ENCODE measurements around the gene LPCAT3.
"Not testable (repeated sequence)": the region's sequence is repeated elsewhere in the genome, so short reads cannot be mapped to it uniquely, and the experiment has no call there.

Gene LPCAT3

DNA sequence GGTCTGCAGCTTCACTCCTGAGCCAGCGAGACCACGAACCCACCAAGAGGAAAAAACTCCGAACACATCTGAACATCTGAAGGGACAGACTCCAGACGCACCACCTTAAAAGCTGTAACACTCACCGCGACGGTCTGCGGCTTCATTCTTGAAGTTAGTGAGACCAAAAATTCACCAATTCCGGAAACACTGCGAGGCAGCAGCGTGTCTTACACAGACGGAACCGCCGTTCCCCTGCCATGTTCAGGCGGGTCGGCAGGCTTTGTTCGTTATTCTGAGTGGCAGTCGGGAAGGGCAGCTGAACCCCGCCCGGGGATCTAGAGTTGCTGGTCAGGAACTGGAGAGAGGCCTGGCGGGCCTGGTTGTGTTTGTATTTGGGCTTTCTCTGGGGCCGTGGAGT, 20.3 kb upstream of the LPCAT3 start:
- DNase-seq (ENCODE audit: extremely low read depth in 1 of 2, low read depth in 1 of 2): no peak

DNA sequence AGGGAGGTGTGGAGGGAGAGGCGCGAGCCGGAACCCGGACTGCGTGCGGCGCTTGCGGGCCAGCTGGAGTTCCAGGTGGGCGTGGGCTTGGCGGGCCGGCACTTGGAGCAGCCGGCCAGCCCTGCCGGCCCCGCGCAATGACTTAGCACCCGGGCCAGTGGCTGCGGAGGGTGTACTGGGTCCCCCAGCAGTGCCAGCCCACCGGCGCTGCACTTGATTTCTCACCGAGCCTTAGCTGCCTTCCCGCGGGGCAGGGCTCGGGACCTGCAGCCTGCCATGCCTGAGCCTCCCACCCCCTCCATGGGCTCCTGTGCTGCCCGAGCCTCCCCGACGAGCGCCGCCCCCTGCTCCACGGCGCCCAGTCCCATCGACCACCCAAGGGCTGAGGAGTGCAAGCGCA, 19.1 kb upstream of the LPCAT3 start:
- DNase-seq (ENCODE audit: extremely low read depth in 1 of 2, low read depth in 1 of 2): not testable (repeated sequence)

DNA sequence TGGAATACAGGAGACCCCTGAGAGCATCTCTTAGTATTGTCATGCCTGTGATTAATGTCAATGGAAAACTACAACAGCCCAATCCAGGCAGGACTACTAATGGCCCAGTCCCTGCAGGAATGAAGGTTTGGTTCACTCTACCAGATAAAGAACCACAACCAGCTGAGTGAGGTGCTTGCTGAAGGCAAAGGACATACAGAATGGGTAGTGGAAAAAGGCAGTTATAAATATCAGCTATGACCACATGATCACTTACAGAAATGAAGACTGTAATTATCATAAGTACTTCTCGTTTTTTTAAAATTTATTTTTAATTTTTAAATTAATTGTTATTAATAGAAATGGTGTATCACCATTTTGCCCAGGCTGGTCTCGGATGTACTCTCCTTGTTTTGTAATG, 17.2 kb upstream of the LPCAT3 start:
- no peak for DNase-seq (ENCODE audit: extremely low read depth in 1 of 2, low read depth in 1 of 2)

DNA sequence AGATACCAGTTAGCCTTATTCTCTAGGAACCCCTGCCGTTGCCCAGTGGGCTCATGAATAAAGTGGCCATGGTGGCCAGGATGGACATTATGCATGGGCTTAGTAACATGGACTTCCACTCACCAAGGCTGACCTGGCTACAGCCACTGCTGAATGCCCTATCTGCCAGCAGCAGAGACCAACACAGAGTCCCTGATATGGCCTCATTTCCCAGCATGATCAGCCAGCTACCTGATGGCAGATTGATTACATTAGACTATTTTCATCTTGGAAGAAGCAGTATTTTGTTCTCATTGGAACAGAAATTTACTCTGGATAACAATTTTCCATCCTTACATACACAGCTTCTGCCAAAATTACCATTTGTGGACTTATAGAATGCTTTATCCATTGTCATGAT, 16.2 kb upstream of the LPCAT3 start:
- no peak for DNase-seq (ENCODE audit: extremely low read depth in 1 of 2, low read depth in 1 of 2)

DNA sequence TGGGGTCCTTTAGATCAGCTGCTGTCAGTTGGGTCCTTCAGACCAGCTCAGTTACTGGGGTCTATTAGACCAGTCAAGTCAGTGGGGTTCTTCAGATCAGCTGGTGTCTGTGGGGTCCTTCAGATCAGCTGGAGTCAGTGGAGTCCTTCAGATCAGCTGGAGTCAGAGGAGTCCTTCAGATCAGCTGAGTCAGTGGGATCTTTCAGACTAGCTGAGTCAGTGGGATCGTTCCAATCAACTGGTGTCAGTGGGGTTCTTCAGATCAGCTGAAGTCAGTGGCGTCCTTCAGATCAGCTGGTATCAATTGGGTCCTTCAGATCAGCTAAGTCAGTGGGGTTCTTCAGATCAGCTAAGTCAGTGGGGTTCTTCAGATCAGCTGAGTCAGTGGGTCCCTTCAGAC, 14.7 kb upstream of the LPCAT3 start:
- no peak for DNase-seq (ENCODE audit: extremely low read depth in 1 of 2, low read depth in 1 of 2)

DNA sequence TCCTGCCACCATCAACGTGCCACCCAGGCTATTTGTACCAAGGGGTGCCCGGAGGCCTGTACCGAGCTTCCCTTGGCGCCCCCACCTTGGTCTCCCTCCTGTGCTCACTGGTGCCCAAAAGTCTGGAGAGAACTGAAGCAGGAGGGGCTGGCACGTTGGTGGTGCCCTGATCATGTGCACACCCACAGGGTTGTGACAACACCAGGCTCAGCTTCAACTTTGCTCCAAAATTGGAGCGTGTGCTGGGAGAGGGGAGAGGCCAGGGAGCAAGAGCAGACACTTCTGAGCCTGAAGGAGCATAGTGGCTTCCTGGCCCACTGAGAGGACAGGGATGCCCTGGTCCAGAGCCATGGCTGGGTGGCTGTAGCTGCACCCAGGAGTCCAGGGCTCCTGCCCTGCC, 13.0 kb upstream of the LPCAT3 start:
- DNase-seq (ENCODE audit: extremely low read depth in 1 of 2, low read depth in 1 of 2): no peak

DNA sequence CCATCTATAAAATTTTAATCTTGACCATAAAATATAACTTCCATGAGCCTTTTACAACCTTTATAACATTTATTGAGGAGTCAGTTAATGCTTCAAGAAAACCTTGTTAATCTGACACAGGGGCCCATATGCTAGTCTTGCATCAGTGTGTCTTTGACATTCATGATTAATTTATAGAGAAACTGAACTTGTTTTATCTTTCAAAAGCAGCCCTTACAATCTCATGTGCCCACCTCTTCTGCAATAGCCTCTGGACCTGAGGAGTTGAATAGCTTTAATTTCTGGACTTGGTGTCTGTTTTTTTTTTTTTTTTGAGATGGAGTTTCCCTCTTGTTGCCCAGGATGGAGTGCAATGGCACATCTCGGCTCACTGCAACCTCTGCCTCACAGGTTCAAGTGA, 8.6 kb upstream of the LPCAT3 start:
- no peak for DNase-seq (ENCODE audit: extremely low read depth in 1 of 2, low read depth in 1 of 2)

DNA sequence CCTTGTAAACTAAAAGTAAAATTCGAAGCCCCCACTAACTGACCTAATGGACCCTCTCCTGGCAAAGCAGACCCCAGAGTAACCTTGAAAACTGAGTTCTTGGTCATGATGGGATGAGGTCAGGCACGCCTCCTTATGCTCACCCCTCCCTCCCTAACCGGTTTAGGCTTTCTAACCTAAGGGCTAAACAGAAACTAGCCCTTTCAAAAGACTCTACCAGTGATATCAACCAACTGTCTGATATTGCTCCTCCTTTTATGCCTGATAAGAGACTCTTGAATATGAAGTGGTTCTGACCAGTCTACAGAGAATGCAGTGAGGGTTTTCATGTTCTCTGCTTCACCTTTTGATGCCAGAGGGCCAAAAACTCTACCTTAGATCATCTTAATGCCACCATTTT, 4.8 kb upstream of the LPCAT3 start:
- DNase-seq (ENCODE audit: extremely low read depth in 1 of 2, low read depth in 1 of 2): no peak

DNA sequence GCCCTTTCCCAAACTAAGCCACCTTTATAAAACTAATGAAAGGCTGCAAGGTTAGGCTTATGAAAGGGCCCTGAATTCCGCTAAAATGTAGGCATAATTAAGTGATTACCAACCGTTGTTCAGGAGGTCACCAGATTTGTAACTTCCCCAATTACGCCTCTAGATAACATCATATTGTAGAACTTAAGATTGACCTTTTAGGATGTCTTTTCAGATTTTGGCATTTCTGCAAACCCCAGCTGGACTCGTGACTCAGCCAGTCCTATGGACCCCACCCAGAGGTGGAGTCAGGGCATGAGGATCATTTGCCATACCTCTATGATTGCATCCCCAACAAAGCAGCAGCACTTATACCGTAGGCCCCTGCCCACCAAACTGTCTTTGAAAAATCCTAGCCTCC, 3.7 kb upstream of the LPCAT3 start:
- no peak for DNase-seq (ENCODE audit: extremely low read depth in 1 of 2, low read depth in 1 of 2)

DNA sequence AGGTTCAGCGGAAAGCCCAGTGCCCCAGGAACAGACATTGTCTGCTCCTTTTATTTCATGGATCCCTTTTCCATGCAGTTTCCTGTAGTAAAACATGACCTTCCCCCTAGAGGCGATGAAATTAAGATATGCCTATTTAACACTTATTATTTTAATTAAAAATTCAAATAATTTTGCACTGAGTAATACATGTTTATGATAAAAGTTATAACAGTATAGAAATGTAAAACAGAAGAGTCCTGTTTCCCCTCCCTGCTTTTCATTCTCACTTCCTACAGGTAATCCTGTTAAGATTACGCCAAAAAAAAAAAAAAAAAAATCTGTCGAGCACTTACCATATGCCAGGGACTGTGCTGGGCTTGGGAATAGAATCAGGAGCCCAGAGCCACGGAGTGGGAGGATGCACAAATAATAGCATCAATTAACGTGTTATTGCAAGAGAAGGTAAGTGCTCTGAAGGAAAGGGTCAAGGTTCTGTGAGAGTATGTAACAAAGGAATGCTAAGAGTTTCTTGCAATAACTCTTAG, 830 bp upstream of the LPCAT3 start:
- DNase-seq (ENCODE audit: extremely low read depth in 1 of 2, low read depth in 1 of 2): no peak

DNA sequence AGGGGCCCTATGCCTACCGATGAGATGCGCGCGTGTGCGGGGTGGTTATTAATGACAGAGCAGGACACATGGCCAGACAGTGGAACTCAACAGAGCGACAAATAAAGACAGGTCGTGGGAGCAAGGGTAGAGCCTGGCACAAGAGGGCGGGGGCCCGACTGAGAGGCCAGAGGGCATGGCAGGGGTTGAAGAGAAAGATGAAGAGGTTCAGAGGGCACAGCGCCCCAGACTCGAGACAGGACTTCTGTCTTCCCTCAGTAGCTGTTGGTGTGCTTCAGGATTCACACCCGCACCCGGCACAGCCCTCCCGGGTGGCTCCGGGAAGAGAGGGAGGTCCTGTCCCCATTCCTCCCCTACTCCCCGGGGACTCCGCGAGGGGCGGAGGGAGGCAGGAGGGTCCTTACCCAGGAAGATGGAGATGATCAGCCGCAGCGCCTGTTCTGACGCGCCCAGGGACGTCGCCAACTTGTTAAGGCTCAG, 366 bp downstream of the LPCAT3 start:
- peak in 1 of 2 donors; percentile 3 for DNase-seq (ENCODE audit: extremely low read depth in 1 of 2, low read depth in 1 of 2)

DNA sequence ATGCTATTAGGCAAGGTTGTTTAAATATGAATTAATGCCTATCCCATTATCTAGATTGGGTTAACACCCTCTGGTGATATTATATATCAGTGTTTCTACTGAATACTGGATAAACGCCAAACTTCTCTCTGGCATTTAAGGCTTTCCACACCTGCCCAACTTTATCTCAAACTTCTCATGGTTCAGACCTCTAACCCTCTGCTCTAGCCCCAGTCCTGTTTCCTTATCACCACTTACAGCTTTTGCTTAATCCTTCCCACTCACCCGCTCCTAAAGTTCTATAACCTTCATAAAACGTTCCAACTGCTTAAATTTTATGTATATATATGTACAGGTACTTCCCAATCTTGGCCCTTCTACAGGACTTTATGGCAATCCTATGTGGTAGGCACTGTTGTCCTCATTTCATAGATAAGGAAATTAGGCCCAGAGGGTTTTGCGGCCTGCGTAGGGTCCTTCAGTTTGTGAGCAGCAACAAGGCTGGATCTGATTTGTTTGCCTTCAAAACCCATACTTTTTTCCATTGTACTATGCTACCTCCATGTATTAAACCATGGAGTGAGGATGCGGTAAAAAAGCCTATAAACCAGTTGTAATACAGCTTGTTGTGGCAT, 1.2 kb downstream of the LPCAT3 start:
- DNase-seq (ENCODE audit: extremely low read depth in 1 of 2, low read depth in 1 of 2): no peak

DNA sequence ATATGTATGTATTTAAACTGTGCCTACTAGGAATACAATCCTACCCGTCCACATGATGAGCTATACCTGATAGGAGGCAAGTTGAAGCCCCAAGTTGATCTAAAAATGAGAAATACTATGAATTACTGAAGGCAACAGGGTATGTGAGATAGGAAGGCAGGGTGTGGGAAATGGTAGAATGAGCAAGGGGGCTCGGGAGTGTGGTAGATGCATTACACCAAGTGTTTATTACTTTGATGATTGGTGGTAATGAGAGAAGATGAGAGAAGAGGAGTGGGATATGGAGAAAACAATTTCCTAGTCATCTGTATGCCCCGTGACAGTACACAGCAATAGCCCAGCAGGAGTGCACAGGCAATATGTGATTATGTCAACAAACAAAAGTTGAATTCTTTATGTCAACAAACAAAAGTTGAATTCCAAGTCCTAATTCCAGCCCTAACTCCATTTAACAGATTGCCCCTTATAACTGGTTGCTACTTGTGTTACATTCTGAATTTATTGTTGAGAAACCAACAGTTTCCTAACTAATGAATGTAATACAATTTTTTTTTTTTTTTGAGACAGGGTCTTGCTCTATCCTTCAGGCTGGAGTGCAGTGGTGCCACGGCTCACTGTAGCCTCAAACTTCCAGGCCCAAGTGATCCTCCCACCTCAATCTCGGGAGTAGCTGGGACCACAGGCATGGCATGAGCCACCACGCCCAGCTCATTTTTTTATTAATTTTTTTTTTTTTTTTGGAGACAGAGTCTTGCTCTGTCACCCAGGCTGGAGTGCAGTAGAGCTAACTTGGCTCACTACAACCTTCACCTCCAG, 2.5 kb downstream of the LPCAT3 start:
- no peak for DNase-seq (ENCODE audit: extremely low read depth in 1 of 2, low read depth in 1 of 2)

DNA sequence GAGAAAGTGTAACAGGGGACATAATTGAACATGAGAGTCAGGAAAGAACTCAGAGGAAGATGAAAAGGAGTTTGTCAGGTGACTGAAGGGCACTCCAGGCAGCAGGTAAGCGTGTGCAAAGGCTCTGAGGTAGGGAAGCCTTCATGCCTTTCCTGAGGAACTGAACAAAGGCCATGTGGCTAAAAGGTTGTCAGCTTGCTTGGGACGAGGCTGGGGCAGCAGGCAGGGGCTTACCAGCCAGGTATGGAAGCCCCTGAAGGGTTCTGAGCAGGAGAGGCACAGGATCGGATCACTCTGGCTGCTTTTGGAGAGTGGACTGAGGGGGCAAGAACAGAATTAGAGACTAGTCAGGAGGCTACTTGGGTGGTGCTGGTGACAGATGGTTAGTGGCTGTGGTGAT, 5.2 kb downstream of the LPCAT3 start:
- no peak for DNase-seq (ENCODE audit: extremely low read depth in 1 of 2, low read depth in 1 of 2)

DNA sequence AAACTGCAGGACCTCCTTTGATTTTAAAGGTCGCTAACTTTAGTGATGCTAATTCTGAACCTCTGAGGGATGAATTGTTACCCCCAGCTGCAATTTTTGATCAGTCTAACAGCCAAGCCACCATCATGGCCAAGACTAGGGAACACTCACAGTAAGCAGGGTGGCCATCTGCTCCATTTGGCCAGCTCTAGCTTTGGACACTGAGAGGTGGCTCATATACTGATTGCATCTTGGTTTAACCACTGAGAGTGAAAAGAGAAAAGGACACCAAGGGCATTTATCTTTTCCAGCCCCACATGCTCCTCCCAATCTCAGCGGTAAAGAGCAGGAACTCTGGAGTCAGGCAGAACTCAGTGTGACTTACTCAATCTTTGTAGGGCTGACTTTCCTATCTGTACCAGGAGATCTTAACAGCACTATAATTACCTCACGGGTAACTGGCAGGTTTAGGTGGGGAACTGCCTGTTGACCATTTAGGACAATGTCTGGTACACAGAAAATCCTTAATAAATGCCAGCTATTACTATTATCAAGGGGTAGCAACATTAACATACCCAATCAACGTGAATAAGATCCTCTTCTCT, 6.2 kb downstream of the LPCAT3 start:
- DNase-seq (ENCODE audit: extremely low read depth in 1 of 2, low read depth in 1 of 2): no peak

DNA sequence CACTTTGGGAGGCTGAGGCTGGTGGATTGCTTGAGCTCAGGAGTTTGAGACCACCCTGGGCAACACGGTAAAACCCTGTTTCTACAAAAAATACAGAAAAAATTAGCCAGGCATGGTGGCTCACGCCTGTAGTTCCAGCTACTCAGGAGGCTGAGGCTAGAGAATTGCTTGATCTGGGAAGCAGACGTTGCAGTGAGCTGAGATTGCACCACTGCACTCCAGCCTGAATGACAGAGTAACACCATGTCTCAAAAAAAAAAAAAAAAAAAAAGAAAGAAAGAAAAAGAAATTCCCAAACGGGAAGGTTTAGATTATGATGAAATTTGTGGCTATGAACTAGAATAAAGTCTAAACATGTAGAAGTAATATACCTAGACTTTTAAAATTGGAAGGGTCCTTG, 6.9 kb downstream of the LPCAT3 start:
- not testable (repeated sequence) for DNase-seq (ENCODE audit: extremely low read depth in 1 of 2, low read depth in 1 of 2)

DNA sequence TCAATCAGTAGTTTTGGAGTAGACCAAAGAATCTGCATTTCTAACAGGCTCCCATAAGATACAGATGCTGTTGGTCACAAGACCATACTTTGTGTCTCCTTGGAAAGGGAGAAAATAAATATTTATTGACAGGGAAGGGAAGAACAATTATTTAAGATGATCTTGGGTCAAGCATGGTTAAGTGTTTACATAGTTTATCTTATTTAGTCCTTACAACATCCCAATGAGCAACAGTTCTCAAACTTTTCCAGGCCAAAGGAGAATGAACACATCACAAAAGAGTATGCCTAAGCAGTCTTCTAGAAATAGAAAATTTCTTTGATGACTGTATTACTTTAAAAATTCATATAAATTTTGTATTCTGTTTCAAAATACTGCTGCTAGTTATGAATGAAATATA, 8.8 kb downstream of the LPCAT3 start:
- DNase-seq (ENCODE audit: extremely low read depth in 1 of 2, low read depth in 1 of 2): no peak

DNA sequence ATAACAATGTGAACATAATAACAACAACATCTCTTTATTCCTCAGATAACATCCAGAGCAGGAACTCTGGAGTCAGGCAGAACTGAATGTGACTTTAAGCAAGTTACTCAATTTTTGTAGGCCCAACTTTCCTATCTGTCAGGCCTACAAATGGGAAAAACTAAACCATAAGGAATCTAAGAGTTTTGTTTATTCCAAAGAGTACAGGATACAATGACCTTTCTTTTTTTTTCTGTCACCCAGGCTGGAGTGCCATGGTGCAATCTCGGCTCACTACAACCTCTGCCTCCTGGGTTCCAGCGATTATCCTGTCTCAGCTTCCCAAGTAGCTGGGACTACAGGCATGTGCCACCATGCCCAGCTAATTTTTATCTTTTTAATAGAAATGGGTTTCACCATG, 9.4 kb downstream of the LPCAT3 start:
- no peak for DNase-seq (ENCODE audit: extremely low read depth in 1 of 2, low read depth in 1 of 2)

DNA sequence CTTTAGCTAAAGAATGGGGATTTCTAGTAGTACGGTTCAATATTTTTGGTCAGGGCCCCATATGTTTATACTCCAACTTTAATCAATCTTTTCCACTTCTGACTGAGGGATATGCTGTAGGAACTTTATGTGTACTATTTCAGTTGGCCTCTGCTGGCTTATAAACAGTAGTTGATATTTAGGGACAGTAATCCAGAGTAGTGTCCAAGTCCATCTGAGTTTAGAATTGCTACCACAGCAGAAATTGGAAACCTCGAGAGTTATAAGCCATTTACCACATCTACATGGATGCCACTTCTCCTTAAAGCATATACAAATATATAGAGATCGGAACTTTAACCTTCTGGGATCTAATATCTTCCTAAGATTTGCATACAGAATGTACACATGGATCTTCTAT, 11.6 kb downstream of the LPCAT3 start:
- DNase-seq (ENCODE audit: extremely low read depth in 1 of 2, low read depth in 1 of 2): no peak

DNA sequence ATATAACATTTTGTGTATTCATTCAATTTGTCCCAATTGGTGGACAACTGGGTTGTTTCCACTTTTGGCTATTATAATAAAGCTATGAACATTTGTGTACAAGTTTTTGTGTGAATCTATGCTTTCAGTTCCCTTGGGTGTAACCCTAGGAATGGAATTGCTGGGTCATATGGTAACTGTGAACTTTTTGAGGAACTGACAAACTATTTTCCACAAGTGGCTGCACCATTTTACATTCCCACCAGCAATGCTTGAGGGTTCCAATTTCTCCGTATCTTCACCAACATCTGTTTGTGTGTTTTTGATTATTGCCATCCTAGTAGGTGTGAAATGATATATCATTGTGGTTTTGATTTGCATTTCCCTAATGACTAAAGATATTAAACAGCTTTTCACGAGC, 13.0 kb downstream of the LPCAT3 start:
- no peak for DNase-seq (ENCODE audit: extremely low read depth in 1 of 2, low read depth in 1 of 2)

DNA sequence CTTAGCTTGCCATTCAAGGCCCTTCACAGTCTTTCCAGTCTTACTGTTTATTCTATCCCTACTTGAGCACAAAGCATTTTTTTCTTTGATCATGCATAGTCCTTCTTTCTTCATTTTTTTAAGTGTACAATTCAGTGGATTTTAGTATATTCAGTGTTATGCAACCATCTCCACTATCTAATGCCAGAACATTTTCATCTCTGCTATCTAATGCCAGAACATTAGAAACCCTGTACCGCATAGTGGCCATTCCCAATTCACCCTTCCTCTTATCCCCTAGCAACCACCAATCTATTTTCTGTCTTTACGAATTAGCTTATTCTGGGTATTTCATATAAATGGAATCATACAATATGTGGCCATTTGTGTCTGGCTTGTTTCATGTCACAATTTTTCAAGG, 13.4 kb downstream of the LPCAT3 start:
- DNase-seq (ENCODE audit: extremely low read depth in 1 of 2, low read depth in 1 of 2): no peak

DNA sequence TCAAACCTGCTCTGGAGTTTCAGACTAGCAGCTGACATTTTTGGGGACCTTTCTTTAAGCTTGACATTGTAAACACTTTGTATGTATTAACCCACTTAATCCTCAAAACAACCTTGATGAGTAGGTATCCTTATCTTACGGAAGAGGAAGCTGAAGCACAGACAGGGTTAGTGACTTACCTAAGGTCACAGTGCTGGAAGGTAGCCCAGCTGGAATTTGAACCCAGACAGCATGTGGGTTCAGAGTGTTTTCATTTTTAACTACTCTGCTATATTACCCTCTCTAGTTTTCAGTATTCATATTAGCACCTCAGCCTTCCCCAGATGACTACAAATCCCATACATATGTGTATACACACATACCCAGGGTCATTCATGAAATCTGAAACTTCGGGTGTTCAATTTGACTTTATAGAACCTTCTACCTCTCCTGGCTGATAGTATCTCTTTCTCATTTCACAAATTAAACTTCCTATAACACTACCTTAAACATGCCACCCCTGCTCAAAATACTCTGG, 13.9 kb downstream of the LPCAT3 start:
- no peak for DNase-seq (ENCODE audit: extremely low read depth in 1 of 2, low read depth in 1 of 2)
